ENCODE data around the gene SLC23A2. TPM values are rescaled to one million over a fixed set of nuclear protein-coding genes. Genes with fewer than 3 reads are reported as not detected.

SLC23A2 gene
- total and polyA plus RNA-seq, 7 donors, result 0.60 to 15.2 (median 10.9) TPM

DNA sequence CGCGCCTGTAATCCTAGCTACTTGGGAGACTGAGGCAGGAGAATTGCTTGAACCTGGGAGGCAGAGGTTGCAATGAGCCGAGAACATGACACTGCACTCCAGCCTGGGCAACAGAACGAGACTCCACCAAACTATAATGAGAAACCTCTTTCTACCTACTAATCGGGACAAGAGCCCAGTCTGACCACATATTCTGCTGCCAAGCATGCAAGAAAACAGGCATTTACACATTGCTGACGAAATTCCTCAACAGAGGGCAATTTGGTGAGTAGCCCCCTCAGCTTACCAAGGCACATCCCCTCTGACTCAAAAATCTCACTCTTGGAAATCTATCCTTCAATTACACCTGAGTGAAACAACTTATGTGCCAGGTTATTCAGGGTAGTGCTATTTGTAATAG, 81.2 kb downstream of the SLC23A2 start:
- WGBS, 2 donors, result 93 to 95% methylated on average over 6 of the region's 6 CpGs

DNA sequence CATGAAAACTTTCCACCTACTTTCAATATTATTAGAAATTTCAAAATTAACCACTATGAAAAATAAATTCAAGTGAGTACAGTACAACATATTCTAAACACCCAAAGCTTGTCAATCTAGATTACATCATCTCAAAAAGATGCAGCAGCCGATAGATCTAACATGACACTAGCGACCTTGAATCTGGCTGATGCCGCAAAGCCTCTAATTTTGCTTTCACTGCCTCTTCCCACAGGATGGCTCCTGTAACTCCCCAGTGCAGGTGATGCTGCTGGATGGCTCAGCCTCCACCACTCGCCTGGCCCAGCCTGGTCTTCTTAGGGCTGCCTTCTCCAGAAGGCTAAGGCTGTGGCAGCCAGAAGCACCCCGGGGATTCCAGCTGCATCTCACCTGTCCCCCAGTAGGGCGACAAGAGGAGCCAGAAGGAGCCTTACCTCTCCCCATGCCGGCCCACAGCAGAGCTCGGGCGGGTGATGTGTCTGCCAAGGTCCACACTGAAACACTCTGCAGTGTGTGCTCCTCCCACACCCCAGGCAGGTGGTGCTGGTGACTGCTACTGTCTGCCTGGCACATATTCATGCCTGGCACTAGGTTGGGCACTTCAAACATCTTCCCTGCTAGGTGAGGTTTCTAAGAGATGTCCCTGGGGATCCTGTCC, 82.1 kb downstream of the SLC23A2 start:
- intact Hi-C loops (cut with DNase I), result no loop called here

More for the DNA sequence above, 81.2 kb downstream of the SLC23A2 start:
- intact Hi-C loops (cut with DNase I), result no loop called here
- Histone ChIP-seq H3K9me3 (no peaks in the 10 kb centered on the region), H3K27me3 (no peaks in the 10 kb centered on the region), H3K27ac (no peak overlapping the region), H3K36me3 (no peaks in the 10 kb centered on the region), H3K4me1 (peaks cover 0 to 16% (median 12%) of the 10 kb centered on the region in 4 donors), H3K4me3 (no peak overlapping the region)
- TF ChIP-seq CTCF (IDR thresholded peaks at IDR 0.05) (no peak), POLR2A (IDR thresholded peaks at IDR 0.05) (no peak), POLR2AphosphoS5 (IDR thresholded peaks at IDR 0.05) (no peak), EP300 (IDR thresholded peaks at IDR 0.05) (no peak)
- DNase-seq, result no peak

DNA sequence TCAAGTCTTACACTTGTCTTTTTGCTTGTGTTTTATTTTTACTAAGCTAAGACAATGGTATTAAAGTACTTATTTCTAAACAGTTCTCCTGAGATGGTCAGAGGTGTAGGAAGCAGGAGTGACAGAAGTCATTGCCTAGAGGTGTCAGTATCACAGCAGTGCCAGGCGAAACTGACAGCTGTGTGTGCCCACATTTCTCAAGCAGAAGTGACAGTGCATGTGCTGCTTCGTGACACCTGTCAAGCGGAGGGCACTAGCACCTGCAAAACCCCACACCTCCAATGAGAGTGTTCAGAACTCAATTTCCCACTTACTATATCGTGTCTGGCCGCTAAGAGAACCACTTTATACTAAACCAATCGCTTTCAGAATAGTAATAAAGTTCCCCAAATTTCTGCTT, 82.8 kb downstream of the SLC23A2 start:
- TF ChIP-seq CTCF (IDR thresholded peaks at IDR 0.05), result no peak

More for the DNA sequence above, 82.1 kb downstream of the SLC23A2 start:
- Histone ChIP-seq H3K36me3 (no peaks in the 10 kb centered on the region), H3K4me1 (peaks cover 0 to 16% (median 12%) of the 10 kb centered on the region in 4 donors), H3K4me3 (no peak overlapping the region), H3K27me3 (no peaks in the 10 kb centered on the region), H3K27ac (no peak overlapping the region), H3K9me3 (no peaks in the 10 kb centered on the region)
- no peak for DNase-seq
- TF ChIP-seq POLR2AphosphoS5 (IDR thresholded peaks at IDR 0.05) (no peak), POLR2A (IDR thresholded peaks at IDR 0.05) (no peak), EP300 (IDR thresholded peaks at IDR 0.05) (no peak), CTCF (IDR thresholded peaks at IDR 0.05) (no peak)
- WGBS, 2 donors, result 66 to 88% methylated on average over 9 of the region's 9 CpGs

DNA sequence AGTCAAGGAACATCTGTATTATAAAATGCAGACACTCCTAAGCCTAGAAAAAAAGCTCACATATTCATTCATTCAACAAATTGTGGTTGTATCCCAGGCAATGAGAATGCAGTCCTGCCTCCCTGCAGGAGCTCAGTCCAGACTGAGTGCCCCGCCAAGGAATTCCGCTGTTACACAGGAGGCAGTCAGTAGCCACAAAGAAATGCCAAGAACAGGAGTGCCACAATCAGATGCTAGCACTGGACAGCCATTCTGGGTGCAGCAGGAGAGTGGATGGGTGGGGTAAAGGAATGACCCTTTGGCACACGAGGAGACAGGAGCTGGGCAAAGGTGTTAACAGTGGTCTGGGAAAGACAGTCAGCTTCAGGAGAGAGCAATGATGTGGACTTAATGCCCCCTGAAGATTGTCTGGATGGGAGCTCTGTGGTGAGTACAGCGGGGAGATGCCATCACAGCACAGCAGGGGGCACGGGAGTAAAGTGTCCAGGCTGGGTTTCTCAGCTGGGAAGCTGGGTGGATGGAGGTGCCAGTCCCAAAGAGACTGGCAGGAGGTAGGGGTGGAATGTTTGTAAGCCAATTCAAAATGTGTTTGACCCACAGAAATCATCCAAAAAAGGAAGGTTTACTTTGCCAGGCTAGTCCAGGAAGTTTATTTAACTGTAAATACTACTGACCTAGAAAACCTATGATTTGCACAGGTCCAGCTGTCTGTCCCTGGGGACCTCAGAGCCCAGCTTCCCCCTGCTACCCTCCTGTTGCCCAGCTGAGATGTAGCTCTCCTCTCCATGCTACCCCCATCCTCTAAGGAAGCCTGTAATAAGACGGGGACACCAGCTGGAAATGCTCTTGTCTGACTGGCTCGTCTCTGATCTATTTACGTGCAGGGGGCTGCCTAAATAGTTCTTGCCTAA, 84.1 kb downstream of the SLC23A2 start:
- no peaks in the 10 kb centered on the region for H3K9me3 ChIP-seq
- TF ChIP-seq POLR2A (IDR thresholded peaks at IDR 0.05), result no peak
- no peak for TF ChIP-seq CTCF (IDR thresholded peaks at IDR 0.05)
- TF ChIP-seq POLR2AphosphoS5 (IDR thresholded peaks at IDR 0.05), result no peak
- TF ChIP-seq EP300 (IDR thresholded peaks at IDR 0.05), result no peak
- H3K4me3 ChIP-seq, result no peak overlapping the region
- WGBS, 2 donors, result 61 to 79% methylated on average over 8 of the region's 8 CpGs
- no peaks in the 10 kb centered on the region for H3K27me3 ChIP-seq
- no peak for DNase-seq
- H3K27ac ChIP-seq, result no peak overlapping the region
- intact Hi-C loops (cut with DNase I), result no loop called here
- peaks cover 0 to 16% (median 12%) of the 10 kb centered on the region in 4 donors for H3K4me1 ChIP-seq
- H3K36me3 ChIP-seq, result no peaks in the 10 kb centered on the region

More for the DNA sequence above, 82.8 kb downstream of the SLC23A2 start:
- intact Hi-C loops (cut with DNase I), result no loop called here
- H3K4me1 ChIP-seq, result peaks cover 0 to 16% (median 12%) of the 10 kb centered on the region in 4 donors
- no peaks in the 10 kb centered on the region for H3K27me3 ChIP-seq
- no peak overlapping the region for H3K27ac ChIP-seq
- whole genome bisulfite sequencing, 2 donors, result 82 to 95% methylated on average over 6 of the region's 6 CpGs
- no peaks in the 10 kb centered on the region for H3K36me3 ChIP-seq
- DNase-seq, result no peak
- no peaks in the 10 kb centered on the region for H3K9me3 ChIP-seq
- H3K4me3 ChIP-seq, result no peak overlapping the region

Data from sigmoid colon (tissue), 7 donors.